Osteocyte (in vitro differentiated cells): Measurements from ENCODE around the gene NCEH1. TPM values are rescaled to one million over a fixed set of nuclear protein-coding genes. Genes with fewer than 3 reads are reported as not detected.
"Not testable (repeated sequence)": the region's sequence is repeated elsewhere in the genome, so short reads cannot be mapped to it uniquely, and the experiment has no call there.

Experiments
- DNase-seq: peaks from one replicate; pipeline ENCODE4 v3.0.0; 2021; ENCODE audit warnings: mixed read lengths; ENCODE audit not compliant: unreplicated experiment; ENCODE audit errors: extremely low spot score
- H3K27ac Mint-ChIP-seq: one replicate; pipeline ENCODE4 v1.8.0; 2021; ENCODE audit warnings: mild to moderate bottlenecking, mixed read lengths; ENCODE audit not compliant: unreplicated experiment
- H3K27me3 Mint-ChIP-seq: one replicate; pipeline ENCODE4 v1.8.0; 2021; ENCODE audit warnings: mixed read lengths; ENCODE audit not compliant: unreplicated experiment
- H3K36me3 Mint-ChIP-seq: one replicate; pipeline ENCODE4 v1.8.0; 2021; ENCODE audit warnings: mixed read lengths; ENCODE audit not compliant: unreplicated experiment
- H3K4me1 Mint-ChIP-seq: one replicate; pipeline ENCODE4 v1.8.0; 2021; ENCODE audit warnings: mixed read lengths; ENCODE audit not compliant: unreplicated experiment
- H3K4me3 Mint-ChIP-seq: one replicate; pipeline ENCODE4 v1.8.0; 2021; ENCODE audit warnings: mild to moderate bottlenecking, moderate library complexity, mixed read lengths; ENCODE audit not compliant: unreplicated experiment
- H3K9me3 Mint-ChIP-seq: one replicate; pipeline ENCODE4 v1.8.0; 2021; ENCODE audit warnings: mixed read lengths; ENCODE audit not compliant: unreplicated experiment
- CTCF ChIP-seq: fragments of 200-600 bp; sonication (generic); IDR thresholded peaks from 2 replicates; pipeline ENCODE4 v1.5.0; 2021; ENCODE audit warnings: antibody characterized with exemption, mild to moderate bottlenecking, moderate library complexity
- total RNA-seq: library from RNA; stranded (reverse); gene quantifications from 2 replicates; pipeline ENCODE4 v1.2.1, GENCODE V29; 2021

Gene NCEH1
- total RNA-seq, 1 donor from 2014 or later: 6.7 TPM

GRCh38 chr3:172596394-172596706 is 114.5 kb downstream of the NCEH1 start:
- Mint-ChIP-seq H3K4me3 (no peak overlapping the region), H3K36me3 (no peaks in the 10 kb centered on the region), H3K27me3 (no peaks in the 10 kb centered on the region), H3K9me3 (no peaks in the 10 kb centered on the region), H3K4me1 (peaks cover 5% of the 10 kb centered on the region), H3K27ac (no peak overlapping the region)
- DNase-seq: no peak
- peak; percentile 1 for TF ChIP-seq CTCF

DNA sequence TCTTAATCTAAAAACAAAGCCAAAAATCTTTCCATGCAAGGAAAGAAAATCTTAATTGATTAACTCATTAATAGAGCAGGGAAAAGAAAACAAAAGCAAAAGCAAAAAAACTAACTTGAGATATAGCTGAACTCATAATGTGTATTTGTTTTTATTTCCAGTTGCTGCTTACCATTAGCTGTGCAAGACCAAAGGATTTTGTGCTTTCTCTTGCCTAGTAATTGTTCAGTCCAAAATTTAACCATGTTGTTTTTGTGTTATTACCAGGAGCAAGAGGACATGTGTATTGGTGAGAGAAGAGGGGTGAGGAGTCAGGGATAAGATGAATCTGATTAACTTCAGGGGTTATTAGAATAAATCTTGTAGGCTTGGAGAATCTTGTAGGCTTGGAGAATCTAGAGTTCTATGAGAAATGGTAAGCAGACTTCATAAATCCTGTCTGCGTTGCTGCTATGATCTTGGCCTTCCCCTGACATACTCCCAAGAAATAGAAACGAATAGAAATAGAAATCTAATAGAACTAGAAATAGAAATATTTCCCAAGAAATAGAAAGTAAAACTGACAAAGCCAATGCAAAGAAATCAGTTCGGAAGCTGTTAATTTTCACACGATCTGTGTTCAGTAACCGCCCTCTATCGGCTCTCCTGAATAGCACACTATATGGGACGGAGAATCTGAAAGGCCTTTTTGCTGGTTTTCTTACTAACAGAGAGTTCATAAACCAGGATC is 115.0 kb downstream of the NCEH1 start:
- peaks cover 5% of the 10 kb centered on the region for H3K4me1 Mint-ChIP-seq
- H3K36me3 Mint-ChIP-seq: no peaks in the 10 kb centered on the region
- H3K4me3 Mint-ChIP-seq: peak overlapping the region; percentile 72
- no peaks in the 10 kb centered on the region for H3K9me3 Mint-ChIP-seq
- peak; percentile 71 for TF ChIP-seq CTCF
- DNase-seq: no peak
- H3K27ac Mint-ChIP-seq: peak overlapping the region; percentile 51
- no peaks in the 10 kb centered on the region for H3K27me3 Mint-ChIP-seq

DNA sequence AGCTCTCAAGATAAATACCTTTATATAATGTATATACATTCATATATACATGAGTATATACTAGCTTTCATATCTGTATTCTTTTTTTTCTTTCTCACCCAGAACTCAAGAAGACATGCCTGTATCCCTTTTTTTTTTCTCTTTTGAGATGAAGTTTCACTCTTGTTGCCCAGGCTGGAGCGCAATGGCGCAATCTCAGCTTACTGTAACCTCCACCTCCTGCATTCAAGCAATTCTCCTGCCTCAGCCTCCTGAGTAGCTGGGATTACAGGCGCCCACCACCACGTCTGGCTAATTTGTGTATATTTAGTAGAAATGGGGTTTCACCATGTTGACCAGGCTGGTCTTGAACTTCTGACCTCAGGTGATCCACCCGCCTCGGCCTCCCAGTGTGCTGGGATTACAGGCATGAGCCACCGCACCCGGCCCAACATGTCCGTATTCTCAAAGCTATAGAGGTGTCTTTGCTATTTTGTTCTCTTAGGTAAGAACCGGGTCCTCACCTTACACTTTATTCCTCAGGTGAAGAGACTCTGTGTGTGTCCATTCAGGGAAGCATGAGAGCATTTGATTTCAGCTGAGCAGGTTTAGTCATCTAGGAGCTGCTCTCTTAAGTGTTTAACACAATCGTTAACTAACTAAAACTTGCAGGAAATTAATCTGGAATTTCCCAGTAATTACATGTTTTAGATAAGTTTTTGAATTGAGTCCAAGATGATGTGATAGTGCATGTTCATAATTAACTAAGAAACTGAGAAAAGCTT is 115.8 kb downstream of the NCEH1 start:
- H3K27me3 Mint-ChIP-seq, DNase-seq, H3K27ac Mint-ChIP-seq, H3K4me3 Mint-ChIP-seq, H3K4me1 Mint-ChIP-seq, H3K9me3 Mint-ChIP-seq, H3K36me3 Mint-ChIP-seq: not testable (repeated sequence)

- H3K27me3 Mint-ChIP-seq: peaks cover 6% of the 10 kb centered on the region
- H3K27ac Mint-ChIP-seq: no peak overlapping the region
- H3K36me3 Mint-ChIP-seq: no peaks in the 10 kb centered on the region
- no peak for TF ChIP-seq CTCF
- H3K4me3 Mint-ChIP-seq: no peak overlapping the region
- DNase-seq: no peak
- no peaks in the 10 kb centered on the region for H3K9me3 Mint-ChIP-seq
- peaks cover 5% of the 10 kb centered on the region for H3K4me1 Mint-ChIP-seq
Observed at GRCh38 chr3:172592898-172593669, 117.8 kb downstream of the NCEH1 start.

- H3K4me3 Mint-ChIP-seq: no peak overlapping the region
- no peaks in the 10 kb centered on the region for H3K9me3 Mint-ChIP-seq
- H3K27ac Mint-ChIP-seq: no peak overlapping the region
- no peak for DNase-seq
- TF ChIP-seq CTCF: no peak
- no peaks in the 10 kb centered on the region for H3K36me3 Mint-ChIP-seq
- peaks cover 5% of the 10 kb centered on the region for H3K4me1 Mint-ChIP-seq
- peaks cover 6% of the 10 kb centered on the region for H3K27me3 Mint-ChIP-seq
Observed at GRCh38 chr3:172591876-172592771, 118.7 kb downstream of the NCEH1 start.
